CD4-positive, alpha-beta T cell treated with Interleukin-12 subunit alpha and Interleukin-12 subunit beta, for 1 hour (primary cell): Measurements from ENCODE around the gene ROMO1.
"Not testable (repeated sequence)": the region's sequence is repeated elsewhere in the genome, so short reads cannot be mapped to it uniquely, and the experiment has no call there.

Source experiments
- DNase-seq: peaks from one replicate; pipeline ENCODE4 v3.0.0-alpha.2; 2020

ROMO1 gene

GRCh38 chr20:35731862-35732643 is 32.8 kb downstream of the ROMO1 start:
- no peak for DNase-seq

GRCh38 chr20:35732644-35732982 is 33.4 kb downstream of the ROMO1 start:
- no peak for DNase-seq

- DNase-seq = no peak
These were observed 35.2 kb downstream of the ROMO1 start for GRCh38 chr20:35734374-35734773.

GRCh38 chr20:35734777-35735649 is 35.8 kb downstream of the ROMO1 start:
- DNase-seq = no peak

GRCh38 chr20:35735826-35736470 is 36.7 kb downstream of the ROMO1 start:
- DNase-seq = no peak

- no peak for DNase-seq
These were observed 38.7 kb downstream of the ROMO1 start for GRCh38 chr20:35737865-35738333.

- no peak for DNase-seq
These were observed 39.4 kb downstream of the ROMO1 start for GRCh38 chr20:35738410-35739179.

GRCh38 chr20:35739294-35740163 is 40.3 kb downstream of the ROMO1 start:
- DNase-seq = peak; percentile 62

- DNase-seq = peak; percentile 100
These were observed 42.9 kb downstream of the ROMO1 start, which contains the start of gene RBM39 for GRCh38 chr20:35741892-35742740. TSS of gene RBM39 (minus strand) at chr20:35742260. CDS start at chr20:35740874, 1,386 bp downstream.

GRCh38 chr20:35742741-35743523 is 43.7 kb downstream of the ROMO1 start:
- peak; percentile 59 for DNase-seq

- peak; percentile 31 for DNase-seq
These were observed 44.7 kb downstream of the ROMO1 start for GRCh38 chr20:35743693-35744491.

GRCh38 chr20:35744492-35744841 is 45.3 kb downstream of the ROMO1 start:
- not testable (repeated sequence) for DNase-seq
